HG03280 (cell line): ENCODE measurements around the gene IGF2BP1.
"Not testable (repeated sequence)": the region's sequence is repeated elsewhere in the genome, so short reads cannot be mapped to it uniquely, and the experiment has no call there.

Experiments
- ATAC-seq: cut with Tn5 transposase; IDR thresholded peaks from one replicate; pipeline ENCODE4 v1.9.1; 2021; ENCODE audit warnings: mild to moderate bottlenecking, moderate library complexity; ENCODE audit not compliant: unreplicated experiment

The IGF2BP1 gene

GRCh38 chr17:49018116-49018612, 21.0 kb downstream of the IGF2BP1 start:
- no peak for ATAC-seq

DNA sequence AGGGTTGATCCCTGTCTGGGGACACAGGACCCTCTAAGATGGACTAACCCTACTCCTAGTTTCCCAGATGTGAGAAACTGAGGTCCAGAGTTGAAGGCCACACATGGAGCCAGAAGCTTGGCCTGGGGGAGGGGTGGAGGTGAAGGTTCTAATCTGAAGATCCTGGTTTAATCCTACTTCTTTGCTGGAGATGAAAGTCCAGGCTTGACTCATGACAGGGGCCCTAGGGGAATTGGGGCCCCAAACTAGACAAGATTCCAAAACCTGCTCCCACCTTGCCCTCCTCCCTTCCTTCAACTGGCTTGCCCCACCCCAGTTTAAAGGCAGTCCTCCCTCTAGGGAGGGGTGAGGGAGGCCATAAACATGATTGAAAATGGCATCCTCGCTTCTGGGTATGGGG, 21.6 kb downstream of the IGF2BP1 start:
- ATAC-seq: no peak

DNA sequence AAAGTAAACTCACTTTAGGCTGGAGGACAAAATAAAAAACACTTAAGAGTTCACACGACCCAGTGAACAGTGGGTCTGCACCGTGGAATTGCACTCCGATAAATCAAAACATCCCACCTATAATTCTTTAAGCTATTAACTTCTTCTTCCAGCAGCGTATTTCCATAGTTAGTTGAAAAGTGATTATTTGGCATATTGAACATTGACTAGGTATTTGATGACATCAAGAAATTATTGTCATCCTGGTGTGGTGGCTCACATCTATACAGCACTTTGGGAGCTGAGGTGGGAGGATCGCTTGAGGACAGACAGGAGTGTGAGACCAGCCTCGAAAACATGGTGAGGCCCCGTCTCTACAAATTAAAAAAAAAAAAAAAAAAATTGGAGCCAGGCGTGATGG, 23.4 kb downstream of the IGF2BP1 start:
- no peak for ATAC-seq

DNA sequence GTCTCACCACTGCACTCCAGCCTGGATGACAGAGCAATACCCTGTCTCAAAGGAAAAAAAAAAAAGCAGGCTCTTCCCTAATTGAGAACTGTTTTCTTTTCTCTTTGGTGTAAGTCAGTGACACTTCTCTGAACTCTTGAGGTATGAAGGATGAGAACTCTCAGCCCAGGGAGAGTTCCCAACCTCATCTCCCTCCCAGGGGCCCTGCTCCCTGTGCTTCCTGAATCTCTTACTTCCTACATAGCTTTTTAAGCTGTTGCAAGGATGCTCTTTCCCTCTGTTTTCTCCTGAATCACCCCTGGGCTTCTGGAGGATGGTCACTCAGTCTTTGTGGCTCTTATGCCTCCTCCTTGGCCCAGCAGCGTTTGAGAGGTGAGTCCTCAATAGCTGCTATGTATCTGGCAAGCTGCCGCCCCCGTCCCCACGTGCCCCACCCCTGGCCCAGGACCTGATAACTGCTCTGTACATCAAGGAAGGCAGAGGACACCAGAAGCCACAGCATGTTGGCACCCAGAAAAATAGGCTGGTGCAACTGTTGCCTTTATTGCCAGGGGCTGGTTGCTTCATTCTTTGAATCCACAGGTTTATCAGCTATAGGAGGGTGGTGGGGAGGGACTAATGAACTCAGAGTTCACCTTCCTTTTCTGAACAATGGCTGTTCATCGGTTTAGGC, 24.0 kb downstream of the IGF2BP1 start:
- no peak for ATAC-seq

- no peak for ATAC-seq
Observed at GRCh38 chr17:49021768-49022103, 24.6 kb downstream of the IGF2BP1 start.

DNA sequence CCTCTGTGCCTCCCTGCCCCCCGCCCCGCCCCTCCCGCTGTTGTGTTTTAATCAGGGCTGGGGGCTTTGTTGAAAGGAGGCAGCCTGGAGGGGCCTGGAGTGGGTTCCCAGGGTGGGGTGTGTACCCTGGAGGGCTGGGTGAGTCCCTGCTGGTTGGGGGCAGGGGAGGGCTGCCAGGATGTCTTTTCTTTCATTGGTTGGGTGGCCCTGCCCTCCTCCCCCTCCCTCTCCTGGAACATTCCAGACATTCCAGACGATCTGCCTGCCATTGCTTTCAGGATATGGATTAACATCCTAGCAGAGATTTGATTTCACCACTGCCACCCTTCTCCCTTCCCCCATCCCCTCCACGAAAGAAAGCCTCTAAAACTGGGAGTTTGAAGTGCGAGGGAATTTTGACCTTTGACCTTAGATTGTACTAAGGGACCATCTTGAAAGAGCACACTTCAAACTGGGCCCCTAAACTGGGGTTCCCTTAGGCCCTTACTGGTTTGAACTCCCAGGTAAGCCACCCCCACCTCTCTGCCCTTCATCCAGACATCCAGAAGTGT, 25.3 kb downstream of the IGF2BP1 start:
- ATAC-seq: no peak

DNA sequence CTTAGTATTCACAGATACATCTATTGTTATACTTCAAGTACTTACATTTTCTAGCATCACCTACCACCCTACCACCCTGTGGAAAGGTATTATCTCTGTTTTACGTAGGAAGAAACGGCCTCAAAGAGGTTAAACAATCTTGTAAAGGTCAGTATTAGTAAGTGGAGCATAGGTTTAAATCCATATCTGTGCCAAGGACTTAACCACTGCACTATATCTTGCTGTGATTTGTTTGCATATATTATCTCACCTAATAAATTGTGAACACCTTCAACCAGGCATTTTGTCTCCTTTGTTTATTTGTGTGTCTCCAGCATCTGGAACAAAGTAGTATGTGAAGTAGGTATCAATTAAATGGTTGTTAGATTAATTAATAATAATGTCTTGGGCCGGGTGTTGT, 27.3 kb downstream of the IGF2BP1 start:
- no peak for ATAC-seq

- not testable (repeated sequence) for ATAC-seq
Observed at GRCh38 chr17:49026447-49026846, 29.3 kb downstream of the IGF2BP1 start.

- no peak for ATAC-seq
Observed at GRCh38 chr17:49028271-49028670, 31.1 kb downstream of the IGF2BP1 start.

DNA sequence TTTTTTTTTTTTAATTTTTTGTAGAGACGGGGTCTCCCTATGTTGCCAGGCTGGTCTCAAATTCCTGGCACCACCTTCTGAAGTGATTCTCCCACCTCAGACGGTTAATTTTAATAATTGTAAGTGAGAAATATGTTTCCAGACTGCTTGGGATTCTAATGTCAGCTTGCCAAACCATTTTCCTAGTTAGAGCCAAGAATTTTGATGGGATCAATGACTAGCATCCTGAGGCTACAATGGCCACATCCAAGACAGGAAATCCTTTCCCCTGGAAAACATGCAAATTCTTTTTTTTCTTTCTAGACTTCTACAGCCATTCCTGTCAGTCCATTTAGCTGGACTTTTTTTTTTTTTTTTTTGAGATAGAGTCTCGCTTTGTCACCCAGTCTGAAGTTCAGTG, 32.6 kb downstream of the IGF2BP1 start:
- ATAC-seq: no peak

DNA sequence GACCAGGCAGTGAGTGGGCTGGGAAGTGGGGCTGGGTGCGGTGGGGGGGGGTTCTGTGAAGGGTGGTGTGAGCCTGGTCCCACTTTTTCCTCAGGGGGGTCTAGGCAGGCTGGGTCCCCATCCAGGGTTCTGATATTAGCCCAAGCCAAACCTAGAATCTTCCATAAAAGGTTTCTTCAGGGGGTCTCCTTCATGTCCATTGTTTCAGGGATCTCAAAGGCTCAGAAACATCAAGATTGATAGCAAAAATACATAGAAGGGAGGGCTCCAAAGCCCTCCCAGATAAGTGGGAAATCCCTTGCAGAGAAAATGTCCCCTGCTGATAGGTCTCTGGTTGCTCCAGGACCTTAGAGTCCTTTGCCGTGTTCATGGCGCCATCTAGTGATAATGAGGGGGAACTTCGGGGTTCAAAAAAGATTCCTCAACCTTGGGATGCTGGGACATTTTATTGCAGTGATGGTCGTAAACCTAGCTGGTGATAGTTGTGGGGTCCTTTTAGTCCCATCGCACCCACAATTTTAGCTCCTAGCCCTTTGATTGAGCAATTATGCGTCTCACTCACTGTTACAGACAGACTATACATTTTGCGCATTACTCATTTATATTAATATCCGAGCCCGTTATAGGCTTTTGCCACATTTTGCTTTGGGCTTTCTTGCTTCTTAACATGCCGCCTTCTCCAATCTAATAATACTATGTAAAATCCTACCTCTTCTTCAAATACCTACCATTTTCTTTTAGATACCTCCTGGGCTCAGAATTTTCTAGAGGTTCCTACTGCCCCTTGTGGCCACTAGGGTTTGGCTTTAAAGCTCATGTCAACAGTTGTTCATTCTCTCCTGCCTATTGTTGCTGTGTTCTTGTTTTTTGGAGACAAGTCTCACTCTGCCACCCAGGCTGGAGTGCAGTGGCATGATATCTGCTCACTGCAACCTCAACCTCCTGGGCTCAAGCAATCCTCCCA, 35.1 kb downstream of the IGF2BP1 start:
- no peak for ATAC-seq

- no peak for ATAC-seq
Observed at GRCh38 chr17:49035470-49036269, 38.5 kb downstream of the IGF2BP1 start.

- no peak for ATAC-seq
Observed at GRCh38 chr17:49036270-49036626, 39.1 kb downstream of the IGF2BP1 start.

DNA sequence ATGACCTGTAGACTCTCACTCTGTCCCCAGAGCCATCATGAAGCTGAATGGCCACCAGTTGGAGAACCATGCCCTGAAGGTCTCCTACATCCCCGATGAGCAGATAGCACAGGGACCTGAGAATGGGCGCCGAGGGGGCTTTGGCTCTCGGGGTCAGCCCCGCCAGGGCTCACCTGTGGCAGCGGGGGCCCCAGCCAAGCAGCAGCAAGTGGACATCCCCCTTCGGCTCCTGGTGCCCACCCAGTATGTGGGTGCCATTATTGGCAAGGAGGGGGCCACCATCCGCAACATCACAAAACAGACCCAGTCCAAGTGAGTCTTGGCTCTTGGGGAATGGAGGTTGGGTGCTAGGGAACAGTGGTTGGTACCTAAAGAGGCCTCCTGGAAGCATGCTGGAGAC, 41.0 kb downstream of the IGF2BP1 start:
- ATAC-seq: no peak

- no peak for ATAC-seq
Observed at GRCh38 chr17:49038544-49038943, 41.4 kb downstream of the IGF2BP1 start.

DNA sequence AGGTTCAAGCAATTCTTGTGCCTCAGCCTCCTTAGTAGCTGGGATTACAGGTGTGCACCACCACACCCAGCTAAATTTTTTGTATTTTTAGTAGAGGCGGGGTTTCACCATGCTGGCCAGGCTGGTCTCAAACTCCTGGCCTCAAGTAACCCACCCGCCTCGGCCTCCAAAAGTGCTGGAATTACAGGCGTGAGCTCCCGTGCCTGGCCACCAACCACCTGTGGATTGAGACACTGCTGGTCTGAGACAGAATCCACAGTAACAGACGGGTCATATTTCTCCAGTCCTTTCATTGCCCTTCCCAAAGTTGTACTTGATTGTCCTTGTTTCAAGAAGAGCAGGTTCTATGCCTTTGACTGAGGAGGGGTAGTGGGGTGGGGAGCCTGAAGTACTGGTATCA, 42.3 kb downstream of the IGF2BP1 start:
- not testable (repeated sequence) for ATAC-seq

GRCh38 chr17:49041527-49041926, 44.3 kb downstream of the IGF2BP1 start:
- ATAC-seq: no peak

- ATAC-seq: no peak
Observed at GRCh38 chr17:49045376-49045775, 48.2 kb downstream of the IGF2BP1 start.

- ATAC-seq: no peak
Observed at GRCh38 chr17:49046912-49047311, 49.7 kb downstream of the IGF2BP1 start.

DNA sequence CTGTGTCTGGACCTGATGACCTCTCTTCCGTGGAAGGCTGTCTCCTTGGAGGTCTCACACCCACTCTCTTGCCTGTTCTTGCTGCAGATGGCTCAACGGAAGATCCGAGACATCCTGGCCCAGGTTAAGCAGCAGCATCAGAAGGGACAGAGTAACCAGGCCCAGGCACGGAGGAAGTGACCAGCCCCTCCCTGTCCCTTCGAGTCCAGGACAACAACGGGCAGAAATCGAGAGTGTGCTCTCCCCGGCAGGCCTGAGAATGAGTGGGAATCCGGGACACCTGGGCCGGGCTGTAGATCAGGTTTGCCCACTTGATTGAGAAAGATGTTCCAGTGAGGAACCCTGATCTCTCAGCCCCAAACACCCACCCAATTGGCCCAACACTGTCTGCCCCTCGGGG, 52.1 kb downstream of the IGF2BP1 start:
- no peak for ATAC-seq

DNA sequence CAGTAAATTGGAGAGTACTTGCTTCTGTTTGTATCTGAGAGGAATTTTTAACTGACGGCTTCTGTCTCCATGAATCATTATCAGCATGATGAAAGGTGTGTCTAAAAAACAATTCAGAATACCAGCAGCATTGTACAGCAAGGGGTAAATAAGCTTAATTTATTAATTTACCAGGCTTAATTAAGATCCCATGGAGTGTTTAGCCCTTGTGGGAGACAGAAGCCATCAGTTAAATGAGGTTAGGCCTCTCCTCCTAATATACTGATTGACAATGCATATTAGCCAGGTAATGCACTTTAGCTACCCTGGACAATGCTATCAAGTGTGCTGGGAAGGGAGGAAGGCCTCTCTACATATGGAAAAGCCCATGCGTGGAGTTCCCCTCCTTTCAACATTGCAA, 53.4 kb downstream of the IGF2BP1 start:
- no peak for ATAC-seq
